ENCODE data around the gene SYCP2. TPM values are rescaled to one million over a fixed set of nuclear protein-coding genes. Genes with fewer than 3 reads are reported as not detected.

Gene SYCP2
- total and polyA plus RNA-seq, 4 donors: 0.38 to 5.9 (median 4.0) TPM

DNA sequence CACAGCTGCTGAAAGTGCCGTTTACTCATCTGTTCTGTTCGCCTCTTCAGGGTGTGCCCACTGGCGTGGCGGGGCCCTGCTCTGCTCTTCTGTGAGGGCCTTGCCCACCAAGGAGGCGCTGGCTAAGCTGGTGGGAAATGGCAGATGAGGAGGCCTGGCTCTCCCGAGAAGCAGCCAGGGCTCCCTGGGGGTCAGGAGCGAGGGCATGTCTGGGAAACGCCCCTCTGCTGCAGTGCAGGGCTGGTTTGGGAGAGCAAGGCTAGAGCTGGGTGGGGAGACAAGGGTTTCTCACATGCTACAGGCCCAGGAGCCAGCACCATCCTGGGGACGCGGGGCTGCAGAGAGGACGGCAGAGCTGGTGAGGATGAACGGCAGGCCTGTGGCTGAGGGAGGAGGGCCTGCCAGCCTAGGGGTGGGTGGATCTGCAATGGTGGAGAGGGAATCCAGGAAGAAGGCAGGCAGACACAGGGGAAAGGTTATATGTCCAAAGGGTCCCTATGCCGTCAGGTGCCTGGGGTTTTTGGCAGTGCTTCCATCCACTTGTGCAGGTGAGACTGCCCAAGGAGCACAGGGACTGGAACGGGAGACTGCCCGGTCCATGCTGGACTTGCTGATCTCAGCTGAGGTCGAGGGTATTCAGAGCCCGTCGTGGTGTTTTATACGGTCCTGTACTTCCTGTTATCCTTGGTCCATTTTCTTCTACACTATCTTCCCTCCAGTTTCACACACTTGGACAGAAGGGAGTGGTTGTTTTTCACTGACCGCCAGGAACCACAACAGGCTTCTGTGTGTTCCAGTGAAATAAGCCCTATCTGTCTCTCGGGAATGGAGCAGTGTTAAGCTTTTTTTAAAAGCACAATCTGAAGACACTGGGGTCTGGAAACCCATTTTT lies 119.2 kb downstream of the SYCP2 start:
- Histone ChIP-seq H3K27me3 (ENCODE audit: control insufficient read depth in 1 of 2, insufficient read depth in 2 of 2, low read length in 1 of 2) (no peaks in the 10 kb centered on the region), H3K36me3 (ENCODE audit: control insufficient read depth in 1 of 2, insufficient read depth in 2 of 2, low read length in 1 of 2) (no peaks in the 10 kb centered on the region), H3K4me1 (ENCODE audit: control insufficient read depth in 1 of 2, insufficient read depth in 2 of 2, low read length in 2 of 2) (no peaks in the 10 kb centered on the region), H3K27ac (ENCODE audit: low read depth in 1 of 2, low read length in 2 of 2) (no peak overlapping the region), H3K9me3 (ENCODE audit: control insufficient read depth, low read length) (no peaks in the 10 kb centered on the region), H3K4me3 (ENCODE audit: low read length in 2 of 2) (no peak overlapping the region)
- ATAC-seq (ENCODE audit: low FRiP score): no peak
- DNase-seq: no peak
- 71 to 73% methylated on average over 21 of the region's 21 CpGs for WGBS, 2 donors
- intact Hi-C loops (cut with DNase I): no loop called here

Other genes starting within 250 kb of the SYCP2 start
- 1 to 10 TPM; 8.0 to 8.3 TPM for gene PPP1R3D, start 6.7 kb upstream of the SYCP2 start, total RNA-seq
- gene PPP1R3D, start 6.7 kb upstream of the SYCP2 start, polyA plus RNA-seq: 1 to 10 TPM; 2.5 to 4.4 TPM
- 10 to 100 TPM in 1 of 2 donors, 1 to 10 TPM in 1; 8.7 to 16.6 TPM for gene FAM217B, start 6.8 kb upstream of the SYCP2 start, total RNA-seq
- gene FAM217B, start 6.8 kb upstream of the SYCP2 start, polyA plus RNA-seq: 1 to 10 TPM; 5.4 to 5.6 TPM
- 1 to 10 TPM; 2.8 to 4.5 TPM for gene CDH26, start 24.8 kb upstream of the SYCP2 start, total RNA-seq
- gene CDH26, start 24.8 kb upstream of the SYCP2 start, polyA plus RNA-seq: 1 to 10 TPM in 1 of 2 donors, not detected in 1; 1.2 TPM

Measured in aorta (tissue), 5 donors.